H1 (cell line): ENCODE data around the gene GLYATL3. TPM values are rescaled to one million over a fixed set of nuclear protein-coding genes. Genes with fewer than 3 reads are reported as not detected.

Experiments
- CTCF ChIA-PET: fragments of 300-600 bp; sonication (Branson Sonifier 250); formaldehyde crosslinking; loops from one replicate; lab custom pipeline; 2021; ENCODE audit not compliant: partially characterized antibody; lab: Charles Lee
- POLR2A ChIA-PET: fragments of 300-600 bp; sonication (Branson Sonifier 250); formaldehyde crosslinking; loops from one replicate; lab custom pipeline; 2021; ENCODE audit warnings: inconsistent platforms; ENCODE audit not compliant: partially characterized antibody; lab: Charles Lee
- DNase-seq, 2 experiments: peaks; one replicate each; pipeline versions ENCODE4 v3.0.0 to v3.0.0-alpha.2; 2010 to 2022; ENCODE audit warnings: low spot score in 2 of 2, low read depth in 1 of 2, mixed read lengths in 1 of 2
- FAIRE-seq: peaks from 2 replicates; lab custom pipeline; 2011; peaks lifted over from hg19 to GRCh38; lab: Jason Lieb, UNC
- H2AFZ ChIP-seq: 2 replicates; pipeline ENCODE4 v1.8.1; 2012; ENCODE audit warnings: low read length, inconsistent platforms
- H2AK5ac ChIP-seq: 2 replicates; pipeline ENCODE4 v1.6.1; 2013; ENCODE audit warnings: low read depth, low read length
- H2BK120ac ChIP-seq: replicated peaks from 2 replicates; pipeline ENCODE3; 2013; ENCODE audit warnings: low read depth, low read length, inconsistent platforms
- H2BK12ac ChIP-seq: 2 replicates; pipeline ENCODE4 v1.6.1; 2013; ENCODE audit warnings: low read depth, low read length
- H2BK15ac ChIP-seq: 2 replicates; pipeline ENCODE4 v1.6.1; 2013; ENCODE audit warnings: low read length
- H2BK20ac ChIP-seq: 2 replicates; pipeline ENCODE4 v1.6.1; 2013; ENCODE audit warnings: low read length
- H2BK5ac ChIP-seq: 2 replicates; pipeline ENCODE4 v1.6.1; 2013; ENCODE audit warnings: low read depth, low read length
- H3K14ac ChIP-seq: 2 replicates; pipeline ENCODE4 v1.6.1; 2013; ENCODE audit warnings: inconsistent platforms; ENCODE audit not compliant: insufficient read length
- H3K18ac ChIP-seq: 2 replicates; pipeline ENCODE4 v1.6.1; 2013; ENCODE audit warnings: low read length; ENCODE audit errors: extremely low read depth
- H3K23ac ChIP-seq: 2 replicates; pipeline ENCODE4 v1.6.1; 2013; ENCODE audit warnings: inconsistent platforms; ENCODE audit not compliant: insufficient read length
- H3K23me2 ChIP-seq: 2 replicates; pipeline ENCODE4 v1.6.1; 2013; ENCODE audit warnings: low read depth, low read length
- H3K27ac ChIP-seq: 2 replicates; pipeline ENCODE4 v1.6.1; 2011; ENCODE audit warnings: low read depth, low read length, inconsistent platforms
- H3K27me3 ChIP-seq, 4 experiments: replicated peaks in 1 of 4; 1 replicate in 1 of 4; 2 replicates in 3 of 4; pipeline versions ENCODE4 v1.6.1 to v1.8.1; 2011 to 2013; ENCODE audit warnings: low read length in 3 of 4, mild to moderate bottlenecking in 3 of 4, inconsistent platforms in 2 of 4, mixed read lengths in 2 of 4, moderate library complexity in 1 of 4; ENCODE audit not compliant: control insufficient read depth in 3 of 4, insufficient read depth in 3 of 4; ENCODE audit errors: extremely low read depth in 1 of 4
- H3K36me3 ChIP-seq, 4 experiments: 2 replicates each; pipeline versions ENCODE4 v1.6.1 to v1.8.1; 2011 to 2013; ENCODE audit warnings: mild to moderate bottlenecking in 4 of 4, low read length in 3 of 4, moderate library complexity in 2 of 4, control low read depth in 1 of 4, inconsistent platforms in 1 of 4; ENCODE audit not compliant: insufficient read depth in 4 of 4, control insufficient read depth in 2 of 4
- H3K4ac ChIP-seq: replicated peaks from 2 replicates; pipeline ENCODE3; 2013; ENCODE audit warnings: low read length, low read depth, mixed read lengths, inconsistent platforms; ENCODE audit not compliant: insufficient read length
- H3K4me1 ChIP-seq, 4 experiments: replicated peaks in 1 of 4; 1 replicate in 1 of 4; 2 replicates in 3 of 4; pipeline versions ENCODE4 v1.6.1 to v1.8.1; 2011 to 2013; ENCODE audit warnings: low read length in 3 of 4, inconsistent platforms in 2 of 4, mixed read lengths in 1 of 4; ENCODE audit not compliant: insufficient read depth in 4 of 4, control insufficient read depth in 3 of 4
- H3K4me2 ChIP-seq, 2 experiments: 2 replicates each; pipeline versions ENCODE4 v1.6.1 to v1.8.1; 2011 to 2013; ENCODE audit warnings: low read depth in 2 of 2, low read length in 2 of 2, control low read depth in 1 of 2, inconsistent platforms in 1 of 2, mild to moderate bottlenecking in 1 of 2; ENCODE audit not compliant: insufficient read depth in 1 of 2
- H3K4me3 ChIP-seq, 4 experiments: fragments of 200-600, 300-600 bp in 1 of 4; sonication (generic), shearing (Covaris generic), sonication (Bioruptor Twin) in 1 of 4; 2 replicates each; pipeline versions ENCODE4 v1.5.1 to v1.8.1; 2011 to 2016; ENCODE audit warnings: low read length in 4 of 4, low read depth in 3 of 4, control low read depth in 2 of 4, inconsistent platforms in 2 of 4, mild to moderate bottlenecking in 2 of 4, mixed read lengths in 1 of 4, moderate library complexity in 1 of 4; ENCODE audit not compliant: insufficient read depth in 2 of 4; ENCODE audit errors: extremely low read depth in 1 of 4
- H3K56ac ChIP-seq: replicated peaks from 2 replicates; pipeline ENCODE3; 2013; ENCODE audit warnings: low read depth, mild to moderate bottlenecking, mixed read lengths, low read length, inconsistent platforms; ENCODE audit not compliant: insufficient read length
- H3K79me1 ChIP-seq: 2 replicates; pipeline ENCODE4 v1.6.1; 2013; ENCODE audit warnings: low read depth, low read length, control low read depth
- H3K79me2 ChIP-seq, 2 experiments: 2 replicates each; pipeline versions ENCODE4 v1.6.1 to v1.8.1; 2012 to 2013; ENCODE audit warnings: low read length in 2 of 2, mild to moderate bottlenecking in 2 of 2, inconsistent platforms in 1 of 2; ENCODE audit not compliant: insufficient read depth in 2 of 2, control insufficient read depth in 1 of 2
- H3K9ac ChIP-seq, 4 experiments: replicated peaks in 1 of 4; 1 replicate in 1 of 4; 2 replicates in 3 of 4; pipeline versions ENCODE4 v1.6.1 to v1.8.1; 2011 to 2013; ENCODE audit warnings: low read depth in 3 of 4, low read length in 3 of 4, control low read depth in 2 of 4, mild to moderate bottlenecking in 2 of 4, moderate library complexity in 2 of 4, inconsistent platforms in 1 of 4; ENCODE audit errors: extremely low read depth in 1 of 4
- H3K9me3 ChIP-seq, 2 experiments: 2 replicates each; pipeline versions ENCODE4 v1.6.1 to v1.8.1; 2012 to 2013; ENCODE audit warnings: mild to moderate bottlenecking in 2 of 2, moderate library complexity in 2 of 2, control low read depth in 1 of 2, inconsistent platforms in 1 of 2, low read depth in 1 of 2, low read length in 1 of 2, mixed read lengths in 1 of 2; ENCODE audit not compliant: insufficient read depth in 2 of 2
- H4K20me1 ChIP-seq, 2 experiments: replicated peaks in 1 of 2; 2 replicates each; pipeline versions ENCODE3 to v1.8.1; 2011 to 2013; ENCODE audit warnings: inconsistent platforms in 2 of 2, low read length in 2 of 2, mild to moderate bottlenecking in 1 of 2; ENCODE audit not compliant: insufficient read depth in 2 of 2, control insufficient read depth in 1 of 2
- H4K5ac ChIP-seq: 2 replicates; pipeline ENCODE4 v1.6.1; 2013; ENCODE audit warnings: low read length, low read depth, mixed read lengths, inconsistent platforms; ENCODE audit not compliant: insufficient read length
- H4K8ac ChIP-seq: 2 replicates; pipeline ENCODE4 v1.8.0; 2013; ENCODE audit warnings: mild to moderate bottlenecking, moderate library complexity, low read length, inconsistent platforms; ENCODE audit not compliant: insufficient read depth; ENCODE audit errors: extremely low read depth
- H4K91ac ChIP-seq: replicated peaks from 2 replicates; pipeline ENCODE3; 2013; ENCODE audit warnings: low read length, mixed read lengths, inconsistent platforms; ENCODE audit not compliant: insufficient read length
- SP4 ChIP-seq: IDR thresholded peaks from 2 replicates; pipeline ENCODE4 v1.6.1; 2012; ENCODE audit warnings: low read length, inconsistent platforms
- WGBS, 2 experiments: shearing (Covaris generic) in 1 of 2; methylation state at CpG; one replicate each; pipeline versions ENCODE4 v1.1.6 to v1.1.7; 2013 to 2015; ENCODE audit warnings: low lambda C conversion rate in 2 of 2, mixed read lengths in 2 of 2, inconsistent platforms in 1 of 2, low coverage in 1 of 2, missing lambda C conversion rate in 1 of 2; ENCODE audit not compliant: insufficient replicate concordance in 2 of 2, insufficient coverage in 1 of 2, insufficient read length in 1 of 2; ENCODE audit errors: extremely low coverage in 1 of 2, missing lambda C conversion rate in 1 of 2; 5-methylcytosine and 5-hydroxymethylcytosine counted together
- polyA plus RNA-seq, 7 experiments: library from polyadenylated mRNA; depleted of rRNA in 3 of 7; stranded (reverse) in 5 of 7; unstranded in 2 of 7; fragments of >200 nt in 5 of 7; fragments of 200-250 nt in 2 of 7; gene quantifications; 1 replicate in 5 of 7; 2 replicates in 1 of 7; 4 replicates in 1 of 7; pipeline versions ENCODE4 v1.2.1 to v1.2.3, GENCODE V29; 2011 to 2013; ENCODE audit warnings: missing spikeins in 2 of 7, mixed read lengths in 2 of 7
- total RNA-seq: library from RNA; stranded (reverse); fragmentation: NEBNext Ultra II Directional; extraction: Animal tissue kit (Norgen Biotek cat#: 25700); gene quantifications from 2 replicates; pipeline ENCODE4 v1.2.1, GENCODE V29; 2021
- TF ChIP-seq, protein P1 (sequence below): IDR thresholded peaks from 2 replicates; pipeline ENCODE4 v1.6.1; 2012; ENCODE audit warnings: inconsistent platforms

The GLYATL3 gene
- total and polyA plus RNA-seq, 2 of the 8 experiments (the other 6 are each of a cell fraction or from before 2014, with no cell fraction given), result not detected

DNA sequence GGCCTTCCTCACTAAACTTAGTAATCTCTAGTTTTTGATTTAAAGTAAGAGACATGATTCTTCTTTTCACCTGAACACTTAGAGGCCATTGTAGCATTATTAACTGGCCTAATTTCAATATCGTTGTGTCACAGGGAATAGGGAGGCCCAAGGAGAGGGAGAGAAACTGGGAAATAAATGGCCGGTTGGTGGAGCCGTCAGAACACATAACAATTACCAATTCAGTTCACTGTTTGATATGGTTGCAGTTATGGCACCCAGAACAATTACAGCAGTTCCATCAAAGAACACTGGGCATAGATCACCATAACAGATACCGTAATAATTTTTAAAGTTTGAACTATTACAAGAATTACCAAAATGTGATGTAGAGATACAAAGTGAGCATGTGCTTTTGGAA is 9.1 kb upstream of the GLYATL3 start:
- H2BK5ac ChIP-seq, result no peak overlapping the region
- no peak overlapping the region for H2BK12ac ChIP-seq
- no peak overlapping the region for H3K14ac ChIP-seq
- no peaks in the 10 kb centered on the region for H3K9me3 ChIP-seq
- FAIRE-seq (no peak), DNase-seq (no peak)
- peaks cover 5 to 48% (median 24%) of the 10 kb centered on the region in 4 experiments; a peak in 7 of 8 replicates for H3K36me3 ChIP-seq
- no peak overlapping the region for H4K91ac ChIP-seq
- no peak overlapping the region for H2BK120ac ChIP-seq
- H2BK20ac ChIP-seq, result no peak overlapping the region
- H3K4me3 ChIP-seq, result no peak overlapping the region
- H3K79me2 ChIP-seq, result no peaks in the 10 kb centered on the region
- TF ChIP-seq SP4, result no peak
- TF ChIP-seq, protein P1, sequence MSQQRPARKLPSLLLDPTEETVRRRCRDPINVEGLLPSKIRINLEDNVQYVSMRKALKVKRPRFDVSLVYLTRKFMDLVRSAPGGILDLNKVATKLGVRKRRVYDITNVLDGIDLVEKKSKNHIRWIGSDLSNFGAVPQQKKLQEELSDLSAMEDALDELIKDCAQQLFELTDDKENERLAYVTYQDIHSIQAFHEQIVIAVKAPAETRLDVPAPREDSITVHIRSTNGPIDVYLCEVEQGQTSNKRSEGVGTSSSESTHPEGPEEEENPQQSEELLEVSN, result no peak
- H4K8ac ChIP-seq, result no peak overlapping the region
- no peak overlapping the region for H3K9ac ChIP-seq
- H3K4me1 ChIP-seq, result no peaks in the 10 kb centered on the region
- no peak overlapping the region for H3K27ac ChIP-seq
- H3K23ac ChIP-seq, result no peak overlapping the region
- WGBS, 2 experiments, result 92% methylated on average over 4 of the region's 4 CpGs; no CpG with 5 or more reads in 1 of the 2 experiments
- no peak overlapping the region for H2AFZ ChIP-seq
- H4K5ac ChIP-seq, result no peak overlapping the region
- no peak overlapping the region for H2BK15ac ChIP-seq
- H2AK5ac ChIP-seq, result no peak overlapping the region
- ChIA-PET POLR2A (no interaction called here), CTCF (no interaction called here)
- H3K56ac ChIP-seq, result no peak overlapping the region
- no peak overlapping the region for H3K18ac ChIP-seq
- no peaks in the 10 kb centered on the region for H3K23me2 ChIP-seq
- no peak overlapping the region for H3K4ac ChIP-seq
- no peak overlapping the region for H3K4me2 ChIP-seq
- no peaks in the 10 kb centered on the region for H4K20me1 ChIP-seq
- no peaks in the 10 kb centered on the region for H3K79me1 ChIP-seq
- no peaks in the 10 kb centered on the region for H3K27me3 ChIP-seq
